ENCODE measurements around the gene CIAO2A.
"Not testable (repeated sequence)": the region's sequence is repeated elsewhere in the genome, so short reads cannot be mapped to it uniquely, and the experiment has no call there.

Gene CIAO2A

GRCh38 chr15:64112073-64112772, 18.6 kb upstream of the CIAO2A start:
- DNase-seq (ENCODE audit: low read depth in 2 of 2) = no peak

GRCh38 chr15:64111679-64112050, 18.0 kb upstream of the CIAO2A start:
- DNase-seq (ENCODE audit: low read depth in 2 of 2) = no peak

GRCh38 chr15:64110950-64111678, 17.5 kb upstream of the CIAO2A start:
- DNase-seq (ENCODE audit: low read depth in 2 of 2) = no peak

- DNase-seq (ENCODE audit: low read depth in 2 of 2) = not testable (repeated sequence)
Observed at GRCh38 chr15:64110108-64110701, 16.6 kb upstream of the CIAO2A start.

- DNase-seq (ENCODE audit: low read depth in 2 of 2) = no peak
Observed at GRCh38 chr15:64107337-64107736, 13.7 kb upstream of the CIAO2A start.

DNA sequence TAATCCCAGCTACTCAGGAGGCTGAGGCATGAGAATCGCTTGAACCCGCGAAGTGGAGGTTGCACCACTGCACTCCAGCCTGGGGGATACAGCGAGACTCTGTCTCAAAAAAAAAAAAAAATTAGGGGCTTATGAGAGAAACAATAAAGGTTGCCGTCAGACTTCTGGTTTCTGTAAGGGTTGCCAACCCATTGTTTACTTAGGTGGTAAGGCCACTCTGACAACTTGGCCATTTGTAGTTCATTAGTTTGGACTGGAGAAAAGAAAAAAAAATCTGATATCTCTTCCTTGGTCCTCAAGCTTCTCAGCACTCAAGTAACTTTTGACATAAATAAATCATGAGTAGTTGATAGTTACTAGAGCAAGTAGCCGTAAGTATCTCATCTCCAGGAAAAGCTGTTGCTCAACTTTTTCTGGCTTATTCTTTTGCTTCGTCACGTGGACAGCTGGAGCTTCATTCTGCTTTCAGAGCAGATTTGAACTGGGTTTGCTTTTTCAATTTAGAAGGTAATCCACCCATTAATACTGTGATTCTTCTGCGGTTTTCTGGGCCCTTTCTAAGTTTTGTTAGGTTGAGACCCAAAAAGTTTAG, 11.6 kb upstream of the CIAO2A start:
- no peak for DNase-seq (ENCODE audit: low read depth in 2 of 2)

GRCh38 chr15:64102497-64102896, 8.9 kb upstream of the CIAO2A start:
- no peak for DNase-seq (ENCODE audit: low read depth in 2 of 2)

DNA sequence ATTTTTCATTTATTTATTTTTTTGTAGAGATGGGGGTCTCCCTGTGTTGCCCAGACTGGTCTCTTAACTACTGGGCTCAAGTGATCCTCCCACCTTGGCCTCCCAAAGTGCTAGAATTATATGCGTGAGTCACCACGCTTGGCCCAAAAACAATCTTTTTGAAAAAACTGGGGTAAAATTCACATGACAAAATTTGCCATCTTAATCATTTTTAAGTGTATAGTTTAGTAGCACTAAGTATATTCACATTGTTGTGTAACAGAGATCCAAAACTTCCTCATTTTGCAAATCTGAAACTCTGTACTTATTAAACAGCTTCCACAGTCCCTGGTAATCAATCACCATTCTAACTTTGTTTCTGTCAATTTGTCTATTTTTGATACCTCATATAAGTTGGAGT, 7.3 kb upstream of the CIAO2A start:
- no peak for DNase-seq (ENCODE audit: low read depth in 2 of 2)

DNA sequence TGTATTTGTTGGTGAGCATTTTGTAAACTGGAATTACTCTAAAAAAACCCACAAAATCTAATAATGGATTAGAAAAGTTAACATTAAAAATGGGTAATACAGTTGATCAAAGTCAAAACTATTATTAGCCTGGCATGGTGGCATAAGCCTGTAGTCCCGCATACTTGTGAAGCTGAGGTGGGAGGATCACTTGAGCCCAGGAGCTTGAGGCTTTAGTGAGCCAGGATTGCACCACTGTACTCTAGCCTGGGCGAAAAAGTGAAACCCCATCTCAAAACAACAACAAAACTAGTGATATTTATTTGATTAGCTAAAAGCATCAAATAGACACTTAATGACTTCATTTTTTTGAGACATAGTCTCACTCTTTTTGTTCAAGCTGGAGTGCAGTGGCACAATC, 5.7 kb upstream of the CIAO2A start:
- no peak for DNase-seq (ENCODE audit: low read depth in 2 of 2)

- no peak for DNase-seq (ENCODE audit: low read depth in 2 of 2)
Observed at GRCh38 chr15:64096668-64097384, 3.2 kb upstream of the CIAO2A start.

DNA sequence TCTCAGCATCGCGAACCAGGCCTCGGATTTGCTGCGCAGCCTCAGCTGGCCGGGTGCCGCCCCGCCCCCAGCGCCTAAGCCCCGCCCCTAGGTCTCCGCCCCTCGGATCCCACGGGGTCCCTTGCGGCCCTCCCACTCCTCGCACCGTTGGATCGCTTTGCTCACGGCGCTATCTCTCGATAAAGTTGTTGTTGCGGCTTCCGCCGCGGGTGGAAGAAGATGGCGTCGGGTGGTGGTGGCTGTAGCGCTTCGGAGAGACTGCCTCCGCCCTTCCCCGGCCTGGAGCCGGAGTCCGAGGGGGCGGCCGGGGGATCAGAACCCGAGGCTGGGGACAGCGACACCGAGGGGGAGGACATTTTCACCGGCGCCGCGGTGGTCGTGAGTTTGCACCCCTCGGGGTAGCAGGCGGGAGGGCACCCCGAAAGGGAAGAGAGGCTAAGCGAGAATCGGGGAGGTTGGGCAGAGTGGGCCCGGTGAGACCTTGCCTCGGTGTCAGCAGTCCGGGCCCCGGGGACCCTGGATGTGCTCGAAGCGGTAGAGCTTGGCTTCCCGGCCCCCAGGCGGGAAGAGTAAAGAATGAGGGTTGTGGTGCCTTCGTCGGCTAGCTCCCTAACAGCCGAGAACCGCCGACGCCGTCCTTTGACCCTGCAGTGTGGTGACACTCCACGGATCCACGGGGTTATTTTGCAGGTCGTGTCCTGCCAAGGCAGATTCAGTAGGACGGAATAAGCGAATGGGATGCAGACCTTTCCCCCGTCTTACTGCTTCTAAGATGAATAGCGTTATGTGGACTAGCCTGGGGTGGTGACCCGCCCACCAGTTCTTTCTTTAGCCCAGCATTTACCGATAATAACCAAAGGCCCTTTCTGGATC, 2.4 kb upstream of the CIAO2A start, which contains the start of gene SNX1:
Gene SNX1, plus strand, starts transcription at position 188 of the 873 bp plus-strand sequence. Its CDS starts 32 bp downstream, at position 220.
- peak; percentile 84 to 89 for DNase-seq (ENCODE audit: low read depth in 2 of 2)

DNA sequence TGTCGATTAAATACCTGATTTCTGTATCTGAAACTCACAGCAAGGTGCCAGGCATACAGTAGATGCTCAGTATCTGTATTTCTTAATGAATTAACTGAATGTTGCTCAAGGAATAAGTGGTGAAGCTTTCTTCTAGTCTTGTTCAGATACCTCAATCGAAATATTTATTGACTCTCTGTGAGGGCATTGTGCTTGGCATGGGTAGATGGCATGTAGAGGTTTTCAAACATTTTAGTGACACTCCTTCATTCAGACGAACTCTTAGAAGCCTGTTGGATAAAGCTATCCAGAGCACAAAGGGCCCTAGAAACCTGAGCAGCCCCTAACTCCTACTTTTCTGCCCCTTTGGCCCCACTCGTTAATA, 1.8 kb upstream of the CIAO2A start:
- no peak for DNase-seq (ENCODE audit: low read depth in 2 of 2)

GRCh38 chr15:64092864-64093626, 593 bp downstream of the CIAO2A start:
- no peak for DNase-seq (ENCODE audit: low read depth in 2 of 2)

DNA sequence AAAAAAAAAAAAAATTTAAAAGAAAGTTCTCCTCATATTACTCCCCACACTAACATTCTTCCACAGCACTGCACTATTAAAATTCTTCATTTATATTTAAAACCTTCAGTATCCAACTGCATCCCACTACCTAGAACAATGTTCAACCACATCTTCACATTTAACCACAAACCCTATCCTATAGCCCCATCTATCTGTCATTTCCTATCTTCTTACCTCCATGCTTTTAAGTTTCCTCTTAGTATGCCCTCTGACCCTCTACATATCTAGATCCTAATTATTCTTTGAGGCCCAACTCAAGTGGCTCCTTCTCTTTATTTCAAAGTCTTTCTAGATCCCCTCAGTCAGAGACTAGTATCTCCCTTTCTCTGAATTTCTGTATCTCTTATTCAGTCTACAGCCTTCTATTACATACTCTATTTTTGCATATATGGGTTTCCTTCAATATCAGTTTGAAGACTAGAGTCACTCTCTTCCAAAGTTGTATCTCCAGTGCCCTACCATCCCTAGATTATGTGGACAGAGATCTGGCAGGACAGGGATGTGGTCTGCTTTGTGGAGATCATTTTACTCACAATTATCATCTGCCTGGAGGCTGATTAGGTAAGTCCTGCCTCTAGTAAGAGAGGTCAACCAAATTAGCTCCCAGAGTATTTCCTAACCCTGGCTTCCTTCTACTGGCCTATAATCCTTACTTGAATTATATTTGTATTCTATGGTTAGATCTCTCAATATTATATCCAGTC, 1.4 kb downstream of the CIAO2A start:
- DNase-seq (ENCODE audit: low read depth in 2 of 2) = no peak

- no peak for DNase-seq (ENCODE audit: low read depth in 2 of 2)
Observed at GRCh38 chr15:64090527-64090926, 3.1 kb downstream of the CIAO2A start.

DNA sequence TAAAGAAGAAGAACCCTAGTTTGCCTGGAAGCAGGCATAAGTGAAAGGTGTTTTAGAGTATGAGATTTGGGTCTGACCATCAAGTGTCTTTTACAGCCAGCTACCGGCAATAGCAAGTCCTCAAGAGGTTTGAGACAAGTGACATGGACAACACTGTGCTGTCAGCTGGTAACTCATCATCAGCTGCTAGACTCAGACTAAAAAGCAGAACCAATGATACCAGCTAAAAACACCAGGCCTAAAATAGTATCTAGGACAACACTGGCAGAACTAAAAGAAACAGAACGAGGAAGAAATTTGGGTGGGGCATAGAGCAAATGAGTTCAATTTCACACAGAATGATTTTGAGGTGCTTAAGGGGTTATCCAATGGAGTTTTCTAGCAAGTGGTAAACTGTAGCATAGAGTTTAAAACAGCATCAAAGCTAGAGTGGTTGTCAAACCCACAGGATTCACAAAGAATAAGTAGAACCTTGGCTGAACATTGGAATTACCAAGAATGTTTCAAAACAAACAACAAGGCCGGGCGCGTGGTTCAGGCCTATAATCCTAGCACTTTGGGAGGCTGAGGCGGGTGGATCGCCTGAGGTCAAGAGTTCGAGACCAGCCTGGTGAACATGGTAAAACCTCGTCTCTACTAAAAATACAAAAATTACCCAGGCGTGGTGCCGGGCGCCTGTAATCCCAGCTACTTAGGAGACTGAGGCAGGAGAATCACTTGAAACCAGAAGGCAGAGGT, 3.9 kb downstream of the CIAO2A start:
- no peak for DNase-seq (ENCODE audit: low read depth in 2 of 2)

- no peak for DNase-seq (ENCODE audit: low read depth in 2 of 2)
Observed at GRCh38 chr15:64082757-64083156, 10.9 kb downstream of the CIAO2A start.

DNA sequence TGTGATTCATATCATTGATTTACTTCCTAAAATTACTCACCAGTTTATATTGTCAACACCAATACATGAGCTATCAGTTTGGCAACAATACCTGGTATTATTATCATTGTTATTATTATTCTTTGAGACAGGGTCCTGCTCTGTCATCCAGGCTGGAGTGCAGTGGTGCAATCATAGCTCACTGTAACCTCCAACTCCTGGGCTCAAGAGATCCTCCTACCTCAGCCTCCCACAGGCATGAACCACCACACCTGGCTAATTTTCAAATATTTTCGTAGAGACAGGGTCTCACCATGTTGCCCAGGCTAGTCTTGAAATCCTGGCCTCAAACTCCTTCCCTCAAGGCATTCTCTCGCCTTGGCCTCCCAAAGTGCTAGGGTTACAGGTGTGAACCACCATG, 20.1 kb downstream of the CIAO2A start:
- not testable (repeated sequence) for DNase-seq (ENCODE audit: low read depth in 2 of 2)

DNA sequence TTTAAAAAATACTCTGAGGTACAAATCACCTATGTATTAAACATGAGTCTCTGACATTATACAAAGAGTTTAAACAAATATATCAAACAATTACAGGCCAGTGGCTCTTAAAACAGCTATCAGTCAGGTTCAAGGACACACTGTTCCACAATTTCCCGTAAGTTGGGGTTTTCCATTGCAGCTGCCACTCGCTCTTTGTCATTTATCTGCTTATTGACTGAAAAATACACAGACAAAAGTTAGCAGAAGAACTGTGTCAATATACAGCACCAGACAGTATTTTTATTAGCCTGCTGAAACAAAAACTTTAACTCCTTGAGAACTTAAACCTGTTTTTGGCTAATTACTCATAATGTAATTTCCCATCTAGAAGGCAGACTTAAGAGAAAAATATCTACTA, 20.8 kb downstream of the CIAO2A start:
- DNase-seq (ENCODE audit: low read depth in 2 of 2) = no peak
